Caco-2 (cell line): ENCODE data around the gene C16orf78. TPM values are rescaled to one million over a fixed set of nuclear protein-coding genes. Genes with fewer than 3 reads are reported as not detected.

Experiments used
- BruUV-seq: library from RNA; stranded (reverse); fragments of 400-500 nt; replicated peaks from 2 replicates; lab custom pipeline; 2021; lab: Mats Ljungman, UMichigan
- CTCF ChIA-PET: fragments of 300-600 bp; sonication (Branson Sonifier 250); formaldehyde crosslinking; loops from one replicate; lab custom pipeline; 2022; ENCODE audit warnings: antibody characterized with exemption; lab: Charles Lee
- POLR2A ChIA-PET: fragments of 300-600 bp; sonication (Branson Sonifier 250); formaldehyde crosslinking; loops from one replicate; lab custom pipeline; 2022; ENCODE audit warnings: antibody characterized with exemption; lab: Charles Lee
- DNase-seq, 2 experiments: peaks; one replicate each; pipeline versions ENCODE4 v3.0.0 to v3.0.0-alpha.2; 2020 to 2022
- H3K27me3 ChIP-seq: replicated peaks from 2 replicates; pipeline ENCODE4 v1.6.0; 2011; ENCODE audit warnings: low read length; ENCODE audit not compliant: control insufficient read depth, insufficient read depth
- H3K36me3 ChIP-seq: 2 replicates; pipeline ENCODE4 v1.5.1; 2011; ENCODE audit warnings: low read length; ENCODE audit not compliant: control insufficient read depth, insufficient read depth
- H3K4me1 ChIP-seq: fragments of 250-450 bp; sonication (Bioruptor Pico); 2 replicates; pipeline ENCODE4 v1.5.1; 2020; ENCODE audit warnings: mild to moderate bottlenecking
- H3K4me3 ChIP-seq: 2 replicates; pipeline ENCODE4 v1.5.1; 2011; ENCODE audit warnings: low read depth, mild to moderate bottlenecking, control low read depth, low read length
- H3K9me3 ChIP-seq: fragments of 250-450 bp; sonication (Bioruptor Pico); 2 replicates; pipeline ENCODE4 v1.5.1; 2020; ENCODE audit warnings: mild to moderate bottlenecking, moderate library complexity
- H3K27ac Mint-ChIP-seq: one replicate; pipeline ENCODE4 v1.8.0; 2022; ENCODE audit warnings: mixed read lengths; ENCODE audit not compliant: unreplicated experiment
- H3K27me3 Mint-ChIP-seq: one replicate; pipeline ENCODE4 v1.8.0; 2022; ENCODE audit warnings: mixed read lengths; ENCODE audit not compliant: insufficient read depth, unreplicated experiment
- H3K36me3 Mint-ChIP-seq: one replicate; pipeline ENCODE4 v1.8.0; 2022; ENCODE audit warnings: mild to moderate bottlenecking, mixed read lengths; ENCODE audit not compliant: insufficient read depth, unreplicated experiment
- H3K4me1 Mint-ChIP-seq: one replicate; pipeline ENCODE4 v1.8.0; 2022; ENCODE audit warnings: low read depth, mixed read lengths; ENCODE audit not compliant: unreplicated experiment
- H3K4me3 Mint-ChIP-seq: one replicate; pipeline ENCODE4 v1.8.0; 2022; ENCODE audit warnings: mild to moderate bottlenecking, moderate library complexity, mixed read lengths; ENCODE audit not compliant: unreplicated experiment
- H3K9me3 Mint-ChIP-seq: one replicate; pipeline ENCODE4 v1.8.0; 2022; ENCODE audit warnings: mixed read lengths; ENCODE audit not compliant: unreplicated experiment
- CTCF ChIP-seq, 2 experiments: fragments of 200-600 bp in 1 of 2; IDR thresholded peaks; 1 replicate in 1 of 2; 2 replicates in 1 of 2; pipeline versions ENCODE4 v1.5.1 to v1.8.0; 2011 to 2022; ENCODE audit warnings: antibody characterized with exemption in 1 of 2, control low read depth in 1 of 2, inconsistent platforms in 1 of 2, low read depth in 1 of 2, low read length in 1 of 2, mild to moderate bottlenecking in 1 of 2, moderate library complexity in 1 of 2; ENCODE audit not compliant: insufficient read depth in 1 of 2, severe bottlenecking in 1 of 2, unreplicated experiment in 1 of 2
- intact Hi-C: fragments of 100-400 bp; cut with micrococcal nuclease; formaldehyde crosslinking; loops from one replicate; pipeline ENCODE4 v1.10.0; 2022; ENCODE audit not compliant: unreplicated experiment
- total RNA-seq: library from RNA; stranded (reverse); gene quantifications from 2 replicates; pipeline ENCODE4 v1.2.3, GENCODE V29; 2022

The C16orf78 gene
- total RNA-seq, 1 experiment from 2014 or later: not detected

GRCh38 chr16:49369651-49370611 lies 3.7 kb upstream of the C16orf78 start:
- Mint-ChIP-seq H3K27ac (no peak overlapping the region), H3K9me3 (no peaks in the 10 kb centered on the region), H3K27me3 (peaks cover 13% of the 10 kb centered on the region), H3K36me3 (no peaks in the 10 kb centered on the region), H3K4me1 (no peaks in the 10 kb centered on the region), H3K4me3 (no peak overlapping the region)
- Histone ChIP-seq H3K36me3 (no peaks in the 10 kb centered on the region), H3K27me3 (no peaks in the 10 kb centered on the region), H3K4me3 (no peak overlapping the region), H3K9me3 (no peaks in the 10 kb centered on the region), H3K4me1 (no peaks in the 10 kb centered on the region)
- no TSS peak for BruUV-seq
- intact Hi-C loops: no loop called here
- no peak for TF ChIP-seq CTCF (IDR thresholded peaks at IDR 0.05; ENCODE audit: insufficient read depth in 1 of 2, low read depth in 1 of 2, low read length in 1 of 2, severe bottlenecking in 1 of 2, unreplicated experiment in 1 of 2)
- ChIA-PET POLR2A (no interaction called here), CTCF (no interaction called here)
- no peak for DNase-seq

GRCh38 chr16:49376206-49376605 lies 2.6 kb downstream of the C16orf78 start:
- POLR2A ChIA-PET: no interaction called here
- H3K27me3 ChIP-seq: no peaks in the 10 kb centered on the region; the same call in 1 of the 2 replicates
- CTCF ChIA-PET: no interaction called here
- no peak for TF ChIP-seq CTCF (IDR thresholded peaks at IDR 0.05; ENCODE audit: insufficient read depth in 1 of 2, low read depth in 1 of 2, low read length in 1 of 2, severe bottlenecking in 1 of 2, unreplicated experiment in 1 of 2)
- Mint-ChIP-seq H3K27ac (no peak overlapping the region), H3K4me1 (no peaks in the 10 kb centered on the region), H3K9me3 (no peaks in the 10 kb centered on the region), H3K27me3 (peaks cover 9% of the 10 kb centered on the region), H3K36me3 (no peaks in the 10 kb centered on the region), H3K4me3 (no peak overlapping the region)
- no peaks in the 10 kb centered on the region for H3K9me3 ChIP-seq
- DNase-seq: no peak
- H3K4me3 ChIP-seq: no peak overlapping the region
- H3K36me3 ChIP-seq: no peaks in the 10 kb centered on the region
- BruUV-seq: no TSS peak
- H3K4me1 ChIP-seq: no peaks in the 10 kb centered on the region
- intact Hi-C loops: no loop called here

GRCh38 chr16:49377196-49377755 lies 3.7 kb downstream of the C16orf78 start:
- H3K36me3 ChIP-seq: no peaks in the 10 kb centered on the region
- CTCF ChIA-PET: no interaction called here
- Mint-ChIP-seq H3K4me1 (no peaks in the 10 kb centered on the region), H3K27ac (no peak overlapping the region), H3K9me3 (peaks cover under 1% of the 10 kb centered on the region), H3K4me3 (no peak overlapping the region), H3K27me3 (peaks cover 7% of the 10 kb centered on the region), H3K36me3 (no peaks in the 10 kb centered on the region)
- H3K27me3 ChIP-seq: no peaks in the 10 kb centered on the region; the same call in 1 of the 2 replicates
- H3K4me1 ChIP-seq: no peaks in the 10 kb centered on the region
- DNase-seq: no peak
- no TSS peak for BruUV-seq
- no peak overlapping the region for H3K4me3 ChIP-seq
- no peak for TF ChIP-seq CTCF (IDR thresholded peaks at IDR 0.05; ENCODE audit: insufficient read depth in 1 of 2, low read depth in 1 of 2, low read length in 1 of 2, severe bottlenecking in 1 of 2, unreplicated experiment in 1 of 2)
- POLR2A ChIA-PET: no interaction called here
- no peaks in the 10 kb centered on the region for H3K9me3 ChIP-seq
- intact Hi-C loops: no loop called here
